HepG2 (cell line): ENCODE results near the gene CDHR4. TPM values are rescaled to one million over a fixed set of nuclear protein-coding genes. Genes with fewer than 3 reads are reported as not detected.

ENCODE experiments used
- ATAC-seq: fragments of 200-7000 bp; cut with Tn5 transposase; 3 replicates; pipeline ENCODE4 v1.9.1; 2020; ENCODE audit warnings: mild to moderate bottlenecking, moderate library complexity
- BruUV-seq: library from RNA; stranded (reverse); fragments of 400-500 nt; replicated peaks from 2 replicates; lab custom pipeline; 2021; lab: Mats Ljungman, UMichigan
- CTCF ChIA-PET: fragments of 300-600 bp; formaldehyde crosslinking; extraction: SDS; loops from one replicate; lab custom pipeline; 2021; ENCODE audit warnings: low total read pairs, inconsistent platforms, low intra/inter-chr PET ratio; lab: Yijun Ruan, JAX
- POLR2A ChIA-PET: fragments of 350-600 bp; sonication (Branson Sonifier 250); formaldehyde crosslinking; loops from one replicate; lab custom pipeline; 2020; ENCODE audit warnings: antibody characterized with exemption, inconsistent platforms; lab: Yijun Ruan, JAX
- DNase-seq: peaks from one replicate; pipeline ENCODE4 v3.0.0-alpha.2; 2015; ENCODE audit warnings: low spot score
- FAIRE-seq: peaks from 3 replicates; lab custom pipeline; 2011; peaks lifted over from hg19 to GRCh38; lab: Jason Lieb, UNC
- H2AFZ ChIP-seq: one replicate; pipeline ENCODE4 v1.6.1; 2011; ENCODE audit warnings: low read length, inconsistent platforms
- H3K27ac ChIP-seq: fragments of 300-600 bp; 3 replicates; pipeline ENCODE4 v1.8.0; 2011; ENCODE audit warnings: mixed run types, mild to moderate bottlenecking, mixed read lengths, low read length, inconsistent platforms; ENCODE audit not compliant: insufficient read depth; ENCODE audit errors: extremely low read length
- H3K27me3 ChIP-seq, 2 experiments: fragments of 200-600 bp in 1 of 2; 2 replicates in 1 of 2; 3 replicates in 1 of 2; pipeline versions ENCODE4 v1.6.0 to v1.8.0; 2011; ENCODE audit warnings: low read length in 2 of 2, mild to moderate bottlenecking in 2 of 2, moderate library complexity in 2 of 2, inconsistent platforms in 1 of 2; ENCODE audit not compliant: insufficient read depth in 2 of 2, control insufficient read depth in 1 of 2
- H3K36me3 ChIP-seq, 2 experiments: fragments of 200-600 bp in 1 of 2; replicated peaks in 1 of 2; 2 replicates in 1 of 2; 3 replicates in 1 of 2; pipeline versions ENCODE4 v1.5.1 to v1.8.0; 2011; ENCODE audit warnings: low read length in 2 of 2, inconsistent platforms in 1 of 2; ENCODE audit not compliant: insufficient read depth in 2 of 2, control insufficient read depth in 1 of 2
- H3K4me1 ChIP-seq: 2 replicates; pipeline ENCODE4 v1.5.1; 2012; ENCODE audit warnings: low read length, inconsistent platforms; ENCODE audit not compliant: insufficient read depth
- H3K4me2 ChIP-seq: 2 replicates; pipeline ENCODE4 v1.6.0; 2011; ENCODE audit warnings: low read depth, low read length, inconsistent platforms
- H3K4me3 ChIP-seq, 3 experiments: fragments of 200-600 bp in 1 of 3; sonication (generic), shearing (Covaris generic) in 1 of 3; replicated peaks in 1 of 3; 2 replicates each; pipeline ENCODE4 v1.5.1; 2011 to 2016; ENCODE audit warnings: low read length in 3 of 3, inconsistent platforms in 2 of 3, low read depth in 2 of 3, mild to moderate bottlenecking in 2 of 3, control low read depth in 1 of 3, mixed read lengths in 1 of 3; ENCODE audit not compliant: insufficient read depth in 1 of 3
- H3K79me2 ChIP-seq: one replicate; pipeline ENCODE4 v1.6.1; 2011; ENCODE audit warnings: low read length, inconsistent platforms; ENCODE audit not compliant: insufficient read depth
- H3K9ac ChIP-seq: 2 replicates; pipeline ENCODE4 v1.6.0; 2011; ENCODE audit warnings: mild to moderate bottlenecking, low read depth, low read length, inconsistent platforms; ENCODE audit not compliant: insufficient read depth
- H3K9me3 ChIP-seq: 2 replicates; pipeline ENCODE4 v1.5.1; 2012; ENCODE audit warnings: mild to moderate bottlenecking, low read length
- H4K20me1 ChIP-seq: 2 replicates; pipeline ENCODE4 v1.6.0; 2011; ENCODE audit warnings: inconsistent platforms, mild to moderate bottlenecking, low read length, moderate library complexity; ENCODE audit not compliant: insufficient read depth
- WGBS: methylation state at CpG from one replicate; pipeline ENCODE4 v1.1.6; 2017; ENCODE audit warnings: low lambda C conversion rate; 5-methylcytosine and 5-hydroxymethylcytosine counted together
- in situ Hi-C: cut with HindIII; loops from 2 replicates; pipeline ENCODE4 v1.10.0; 2017; ENCODE audit warnings: low pct_unique_long_range_greater_than_20kb; ENCODE audit not compliant: extremely low pct_ligation_motif_present
- intact Hi-C: fragments of 100-400 bp; cut with micrococcal nuclease; formaldehyde crosslinking; loops from one replicate; pipeline ENCODE4 v1.10.0; 2022; ENCODE audit not compliant: unreplicated experiment
- polyA plus RNA-seq, 8 experiments: library from polyadenylated mRNA; depleted of rRNA in 3 of 8; stranded (reverse) in 7 of 8; unstranded in 1 of 8; fragments of >200 nt; fragmentation: Illumina TruSeq in 4 of 8; extraction: Trizol in 4 of 8; gene quantifications; 2 replicates each; pipeline versions ENCODE4 v1.2.1 to v1.2.3, GENCODE V29; 2011 to 2016; ENCODE audit warnings: low read depth in 4 of 8, missing spikeins in 1 of 8, mixed read lengths in 1 of 8; ENCODE audit not compliant: insufficient read depth in 1 of 8
- total RNA-seq, 5 experiments: library from RNA; depleted of rRNA; stranded (reverse); fragments of >200 nt; fragmentation: Illumina TruSeq; extraction: Trizol; gene quantifications; 2 replicates each; pipeline ENCODE4 v1.2.3, GENCODE V29; 2016; ENCODE audit warnings: low read depth in 1 of 5
- TF ChIP-seq, protein P1 (sequence below): sonication (generic); formaldehyde crosslinking; IDR thresholded peaks from 2 replicates; pipeline ENCODE4 v1.5.1; 2020; ENCODE audit warnings: mild to moderate bottlenecking, missing genetic modification reagents, borderline replicate concordance
- TF ChIP-seq, protein P2 (sequence below): sonication (generic); formaldehyde crosslinking; IDR thresholded peaks from 2 replicates; pipeline ENCODE4 v1.5.0; 2020; ENCODE audit warnings: mild to moderate bottlenecking, missing genetic modification reagents
- TF ChIP-seq, protein P3 (sequence below): sonication (generic); formaldehyde crosslinking; IDR thresholded peaks from 2 replicates; pipeline ENCODE4 v1.4.0; 2020; ENCODE audit warnings: missing genetic modification reagents, low read depth, mild to moderate bottlenecking, borderline replicate concordance
- TF ChIP-seq, protein P4 (sequence below): sonication (generic); formaldehyde crosslinking; IDR thresholded peaks from 2 replicates; pipeline ENCODE4 v1.9.0; 2021; ENCODE audit warnings: mild to moderate bottlenecking, missing genetic modification reagents

Gene CDHR4
- total and polyA plus RNA-seq, 2 of the 13 experiments (the other 11 are each of a cell fraction or from before 2014, with no cell fraction given): 0.21 TPM; not detected in 1

DNA sequence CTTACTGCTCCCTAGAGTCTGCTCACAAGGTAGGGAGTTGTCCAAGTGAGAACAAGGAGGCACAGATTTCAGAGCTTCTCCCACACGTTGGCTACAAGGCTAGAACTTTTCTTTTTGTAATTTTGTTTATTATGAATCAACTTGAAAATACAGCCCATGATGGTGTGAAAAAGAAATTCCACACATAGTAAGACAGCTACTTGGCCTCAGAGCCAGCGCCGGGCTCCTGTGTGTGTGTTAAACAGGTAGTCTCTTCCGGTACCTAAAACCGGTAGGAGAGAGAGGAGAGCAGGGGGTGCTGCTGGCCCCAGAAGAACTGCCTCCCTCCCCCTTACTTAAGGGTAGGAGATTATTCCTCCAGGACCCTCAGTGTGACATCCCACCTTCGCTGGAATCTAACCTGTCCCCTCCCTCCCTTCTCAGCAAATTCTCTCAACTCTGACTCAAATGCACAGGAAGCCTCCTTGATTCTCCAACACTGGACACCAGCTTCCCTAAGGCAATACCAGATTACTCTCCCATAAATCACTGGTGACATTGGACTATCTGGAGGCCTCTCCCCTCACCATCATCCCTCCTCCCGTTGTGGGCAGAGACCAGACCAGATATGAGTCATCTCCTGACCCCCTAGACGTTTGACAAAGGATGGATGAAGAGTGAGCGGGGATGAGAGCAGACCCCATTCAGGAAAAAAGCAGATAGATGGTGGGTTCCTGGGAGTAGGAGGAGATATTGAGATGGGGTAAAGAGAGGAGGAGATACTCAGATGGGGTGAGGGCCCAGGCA is 8.9 kb downstream of the CDHR4 start:
- FAIRE-seq: no peak
- H2AFZ ChIP-seq: no peak overlapping the region
- no peak for ATAC-seq
- ChIA-PET POLR2A (no interaction called here), CTCF (no interaction called here)
- no peak overlapping the region for H3K4me3 ChIP-seq
- BruUV-seq: no TSS peak
- no peak for DNase-seq
- TF ChIP-seq, protein P1, sequence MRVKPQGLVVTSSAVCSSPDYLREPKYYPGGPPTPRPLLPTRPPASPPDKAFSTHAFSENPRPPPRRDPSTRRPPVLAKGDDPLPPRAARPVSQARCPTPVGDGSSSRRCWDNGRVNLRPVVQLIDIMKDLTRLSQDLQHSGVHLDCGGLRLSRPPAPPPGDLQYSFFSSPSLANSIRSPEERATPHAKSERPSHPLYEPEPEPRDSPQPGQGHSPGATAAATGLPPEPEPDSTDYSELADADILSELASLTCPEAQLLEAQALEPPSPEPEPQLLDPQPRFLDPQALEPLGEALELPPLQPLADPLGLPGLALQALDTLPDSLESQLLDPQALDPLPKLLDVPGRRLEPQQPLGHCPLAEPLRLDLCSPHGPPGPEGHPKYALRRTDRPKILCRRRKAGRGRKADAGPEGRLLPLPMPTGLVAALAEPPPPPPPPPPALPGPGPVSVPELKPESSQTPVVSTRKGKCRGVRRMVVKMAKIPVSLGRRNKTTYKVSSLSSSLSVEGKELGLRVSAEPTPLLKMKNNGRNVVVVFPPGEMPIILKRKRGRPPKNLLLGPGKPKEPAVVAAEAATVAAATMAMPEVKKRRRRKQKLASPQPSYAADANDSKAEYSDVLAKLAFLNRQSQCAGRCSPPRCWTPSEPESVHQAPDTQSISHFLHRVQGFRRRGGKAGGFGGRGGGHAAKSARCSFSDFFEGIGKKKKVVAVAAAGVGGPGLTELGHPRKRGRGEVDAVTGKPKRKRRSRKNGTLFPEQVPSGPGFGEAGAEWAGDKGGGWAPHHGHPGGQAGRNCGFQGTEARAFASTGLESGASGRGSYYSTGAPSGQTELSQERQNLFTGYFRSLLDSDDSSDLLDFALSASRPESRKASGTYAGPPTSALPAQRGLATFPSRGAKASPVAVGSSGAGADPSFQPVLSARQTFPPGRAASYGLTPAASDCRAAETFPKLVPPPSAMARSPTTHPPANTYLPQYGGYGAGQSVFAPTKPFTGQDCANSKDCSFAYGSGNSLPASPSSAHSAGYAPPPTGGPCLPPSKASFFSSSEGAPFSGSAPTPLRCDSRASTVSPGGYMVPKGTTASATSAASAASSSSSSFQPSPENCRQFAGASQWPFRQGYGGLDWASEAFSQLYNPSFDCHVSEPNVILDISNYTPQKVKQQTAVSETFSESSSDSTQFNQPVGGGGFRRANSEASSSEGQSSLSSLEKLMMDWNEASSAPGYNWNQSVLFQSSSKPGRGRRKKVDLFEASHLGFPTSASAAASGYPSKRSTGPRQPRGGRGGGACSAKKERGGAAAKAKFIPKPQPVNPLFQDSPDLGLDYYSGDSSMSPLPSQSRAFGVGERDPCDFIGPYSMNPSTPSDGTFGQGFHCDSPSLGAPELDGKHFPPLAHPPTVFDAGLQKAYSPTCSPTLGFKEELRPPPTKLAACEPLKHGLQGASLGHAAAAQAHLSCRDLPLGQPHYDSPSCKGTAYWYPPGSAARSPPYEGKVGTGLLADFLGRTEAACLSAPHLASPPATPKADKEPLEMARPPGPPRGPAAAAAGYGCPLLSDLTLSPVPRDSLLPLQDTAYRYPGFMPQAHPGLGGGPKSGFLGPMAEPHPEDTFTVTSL (CRISPR knock-in tag): no peak
- TF ChIP-seq, protein P2, sequence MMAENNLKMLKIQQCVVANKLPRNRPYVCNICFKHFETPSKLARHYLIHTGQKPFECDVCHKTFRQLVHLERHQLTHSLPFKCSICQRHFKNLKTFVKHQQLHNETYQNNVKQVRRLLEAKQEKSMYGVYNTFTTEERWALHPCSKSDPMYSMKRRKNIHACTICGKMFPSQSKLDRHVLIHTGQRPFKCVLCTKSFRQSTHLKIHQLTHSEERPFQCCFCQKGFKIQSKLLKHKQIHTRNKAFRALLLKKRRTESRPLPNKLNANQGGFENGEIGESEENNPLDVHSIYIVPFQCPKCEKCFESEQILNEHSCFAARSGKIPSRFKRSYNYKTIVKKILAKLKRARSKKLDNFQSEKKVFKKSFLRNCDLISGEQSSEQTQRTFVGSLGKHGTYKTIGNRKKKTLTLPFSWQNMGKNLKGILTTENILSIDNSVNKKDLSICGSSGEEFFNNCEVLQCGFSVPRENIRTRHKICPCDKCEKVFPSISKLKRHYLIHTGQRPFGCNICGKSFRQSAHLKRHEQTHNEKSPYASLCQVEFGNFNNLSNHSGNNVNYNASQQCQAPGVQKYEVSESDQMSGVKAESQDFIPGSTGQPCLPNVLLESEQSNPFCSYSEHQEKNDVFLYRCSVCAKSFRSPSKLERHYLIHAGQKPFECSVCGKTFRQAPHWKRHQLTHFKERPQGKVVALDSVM (CRISPR knock-in tag): no peak
- TF ChIP-seq, protein P3, sequence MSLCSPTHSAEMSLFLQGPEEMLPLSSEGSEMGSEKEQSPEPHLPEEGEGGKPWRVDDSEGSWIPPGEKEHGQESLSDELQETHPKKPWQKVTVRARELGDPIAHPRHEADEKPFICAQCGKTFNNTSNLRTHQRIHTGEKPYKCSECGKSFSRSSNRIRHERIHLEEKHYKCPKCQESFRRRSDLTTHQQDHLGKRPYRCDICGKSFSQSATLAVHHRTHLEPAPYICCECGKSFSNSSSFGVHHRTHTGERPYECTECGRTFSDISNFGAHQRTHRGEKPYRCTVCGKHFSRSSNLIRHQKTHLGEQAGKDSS (CRISPR knock-in tag): no peak
- TF ChIP-seq, protein P4, sequence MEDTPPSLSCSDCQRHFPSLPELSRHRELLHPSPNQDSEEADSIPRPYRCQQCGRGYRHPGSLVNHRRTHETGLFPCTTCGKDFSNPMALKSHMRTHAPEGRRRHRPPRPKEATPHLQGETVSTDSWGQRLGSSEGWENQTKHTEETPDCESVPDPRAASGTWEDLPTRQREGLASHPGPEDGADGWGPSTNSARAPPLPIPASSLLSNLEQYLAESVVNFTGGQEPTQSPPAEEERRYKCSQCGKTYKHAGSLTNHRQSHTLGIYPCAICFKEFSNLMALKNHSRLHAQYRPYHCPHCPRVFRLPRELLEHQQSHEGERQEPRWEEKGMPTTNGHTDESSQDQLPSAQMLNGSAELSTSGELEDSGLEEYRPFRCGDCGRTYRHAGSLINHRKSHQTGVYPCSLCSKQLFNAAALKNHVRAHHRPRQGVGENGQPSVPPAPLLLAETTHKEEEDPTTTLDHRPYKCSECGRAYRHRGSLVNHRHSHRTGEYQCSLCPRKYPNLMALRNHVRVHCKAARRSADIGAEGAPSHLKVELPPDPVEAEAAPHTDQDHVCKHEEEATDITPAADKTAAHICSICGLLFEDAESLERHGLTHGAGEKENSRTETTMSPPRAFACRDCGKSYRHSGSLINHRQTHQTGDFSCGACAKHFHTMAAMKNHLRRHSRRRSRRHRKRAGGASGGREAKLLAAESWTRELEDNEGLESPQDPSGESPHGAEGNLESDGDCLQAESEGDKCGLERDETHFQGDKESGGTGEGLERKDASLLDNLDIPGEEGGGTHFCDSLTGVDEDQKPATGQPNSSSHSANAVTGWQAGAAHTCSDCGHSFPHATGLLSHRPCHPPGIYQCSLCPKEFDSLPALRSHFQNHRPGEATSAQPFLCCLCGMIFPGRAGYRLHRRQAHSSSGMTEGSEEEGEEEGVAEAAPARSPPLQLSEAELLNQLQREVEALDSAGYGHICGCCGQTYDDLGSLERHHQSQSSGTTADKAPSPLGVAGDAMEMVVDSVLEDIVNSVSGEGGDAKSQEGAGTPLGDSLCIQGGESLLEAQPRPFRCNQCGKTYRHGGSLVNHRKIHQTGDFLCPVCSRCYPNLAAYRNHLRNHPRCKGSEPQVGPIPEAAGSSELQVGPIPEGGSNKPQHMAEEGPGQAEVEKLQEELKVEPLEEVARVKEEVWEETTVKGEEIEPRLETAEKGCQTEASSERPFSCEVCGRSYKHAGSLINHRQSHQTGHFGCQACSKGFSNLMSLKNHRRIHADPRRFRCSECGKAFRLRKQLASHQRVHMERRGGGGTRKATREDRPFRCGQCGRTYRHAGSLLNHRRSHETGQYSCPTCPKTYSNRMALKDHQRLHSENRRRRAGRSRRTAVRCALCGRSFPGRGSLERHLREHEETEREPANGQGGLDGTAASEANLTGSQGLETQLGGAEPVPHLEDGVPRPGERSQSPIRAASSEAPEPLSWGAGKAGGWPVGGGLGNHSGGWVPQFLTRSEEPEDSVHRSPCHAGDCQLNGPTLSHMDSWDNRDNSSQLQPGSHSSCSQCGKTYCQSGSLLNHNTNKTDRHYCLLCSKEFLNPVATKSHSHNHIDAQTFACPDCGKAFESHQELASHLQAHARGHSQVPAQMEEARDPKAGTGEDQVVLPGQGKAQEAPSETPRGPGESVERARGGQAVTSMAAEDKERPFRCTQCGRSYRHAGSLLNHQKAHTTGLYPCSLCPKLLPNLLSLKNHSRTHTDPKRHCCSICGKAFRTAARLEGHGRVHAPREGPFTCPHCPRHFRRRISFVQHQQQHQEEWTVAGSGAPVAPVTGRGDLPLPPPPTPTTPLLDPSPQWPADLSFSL: no peak
- H3K4me2 ChIP-seq: no peak overlapping the region
- WGBS: 48% methylated on average over 9 of the region's 9 CpGs
- H3K9me3 ChIP-seq: no peaks in the 10 kb centered on the region
- no peak overlapping the region for H3K27ac ChIP-seq
- intact Hi-C loops (no loop called here), in situ Hi-C loops (no loop called here)
- H3K9ac ChIP-seq: no peak overlapping the region
- H3K36me3 ChIP-seq: no peaks in the 10 kb centered on the region
- H4K20me1 ChIP-seq: no peaks in the 10 kb centered on the region
- no peaks in the 10 kb centered on the region; a peak in 1 of 5 replicates for H3K27me3 ChIP-seq
- H3K79me2 ChIP-seq: peaks cover 4% of the 10 kb centered on the region
- H3K4me1 ChIP-seq: peaks cover 47% of the 10 kb centered on the region
